Stimulated activated CD4-positive, alpha-beta T cell treated with anti-CD3 and anti-CD28 coated beads, TNF-alpha, amount 100 ng/mL, for 24 hours (primary cell): Measurements from ENCODE around the gene RGS9.
"Not testable (repeated sequence)": the region's sequence is repeated elsewhere in the genome, so short reads cannot be mapped to it uniquely, and the experiment has no call there.

Experiments used
- DNase-seq, 3 experiments: peaks; one replicate each; pipeline ENCODE4 v3.0.0-alpha.2; 2020; ENCODE audit warnings: low read depth in 3 of 3

The RGS9 gene

DNA sequence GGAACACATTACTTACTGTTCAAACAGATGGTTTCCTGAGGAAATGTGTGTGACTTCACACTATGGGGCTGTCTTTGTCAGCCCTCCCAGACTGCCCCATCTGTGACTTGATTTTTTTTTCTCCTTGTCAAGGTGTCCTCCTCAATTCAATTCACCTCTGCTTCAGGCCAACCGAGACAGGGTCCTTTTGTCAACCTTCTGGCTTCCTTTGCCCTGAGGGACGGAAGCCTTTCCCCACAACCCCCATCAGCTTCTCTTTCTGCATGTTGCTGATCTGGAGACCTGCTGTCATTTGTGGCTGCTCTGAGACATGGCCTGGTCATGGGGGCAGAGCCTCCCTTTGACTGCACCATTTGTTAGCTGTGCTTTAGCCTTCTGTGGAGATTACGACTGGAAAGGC, 21.3 kb upstream of the RGS9 start:
- DNase-seq, result no peak

GRCh38 chr17:65116515-65116914, 20.7 kb upstream of the RGS9 start:
- not testable (repeated sequence) for DNase-seq

- no peak for DNase-seq
Observed at GRCh38 chr17:65117384-65118035, 19.7 kb upstream of the RGS9 start.

DNA sequence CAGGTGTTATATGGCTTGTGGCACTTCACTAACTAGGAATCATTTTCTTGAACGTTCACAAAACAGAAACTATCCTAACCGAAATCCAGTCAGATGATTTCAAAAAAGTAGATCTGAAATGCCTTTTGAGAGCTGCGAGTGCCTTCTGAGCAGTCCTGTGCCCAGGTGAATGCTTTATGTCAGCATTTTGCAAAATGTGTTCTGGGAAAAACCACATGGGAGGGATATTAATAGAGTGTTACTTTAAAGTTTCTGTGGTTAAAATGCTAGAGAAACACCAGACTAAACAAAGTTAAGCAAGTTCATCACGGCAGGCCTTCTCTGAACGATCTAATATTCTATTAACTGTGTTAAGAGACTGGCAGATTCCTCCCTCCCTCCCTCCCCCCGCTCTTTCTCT, 15.8 kb upstream of the RGS9 start:
- DNase-seq, result no peak

DNA sequence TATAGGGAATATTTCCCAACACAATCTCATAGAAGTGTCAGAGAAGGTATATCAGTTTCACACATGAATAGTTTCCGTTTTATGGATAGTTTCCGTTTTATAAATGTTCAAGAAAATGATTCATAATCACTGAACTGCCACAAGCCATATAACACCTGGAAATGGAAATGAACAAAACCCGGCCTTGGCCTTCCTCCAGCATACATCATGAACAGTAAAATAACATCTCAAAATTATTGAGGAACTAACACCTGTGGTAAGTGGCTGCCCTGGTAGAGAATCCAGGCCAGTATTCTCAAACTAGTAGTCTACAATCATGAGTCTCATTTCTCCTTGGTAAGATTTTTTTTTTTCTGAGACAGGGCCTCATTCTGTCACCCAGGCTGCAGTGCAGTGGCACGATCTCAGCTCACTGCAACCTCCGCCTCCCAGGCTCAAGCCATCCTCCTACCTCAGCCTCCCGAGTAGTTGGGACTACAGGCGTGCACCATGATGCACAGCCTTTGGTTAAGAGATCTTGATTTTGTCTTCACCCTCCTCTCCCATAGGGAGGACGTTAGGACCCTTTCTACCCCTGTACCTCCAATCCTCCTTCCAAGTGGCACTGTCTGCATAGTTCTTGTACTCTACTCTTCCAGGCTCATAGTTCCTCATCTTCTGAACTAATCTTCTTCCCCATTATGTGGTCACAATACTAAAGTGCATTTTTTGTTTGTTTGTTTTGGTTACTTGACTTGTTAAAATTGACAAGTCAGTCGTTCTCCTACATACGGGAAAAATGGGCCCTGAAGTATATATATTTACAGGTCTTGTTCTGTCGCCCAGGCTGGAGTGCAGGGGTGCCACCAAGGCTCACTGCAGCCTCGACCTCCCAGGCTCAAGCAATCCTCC, 15.0 kb upstream of the RGS9 start:
- peak in 1 of 3 experiments; percentile 58 for DNase-seq

- peak; percentile 51 to 76 (median 73) for DNase-seq
Observed at GRCh38 chr17:65122836-65123756, 14.1 kb upstream of the RGS9 start.

DNA sequence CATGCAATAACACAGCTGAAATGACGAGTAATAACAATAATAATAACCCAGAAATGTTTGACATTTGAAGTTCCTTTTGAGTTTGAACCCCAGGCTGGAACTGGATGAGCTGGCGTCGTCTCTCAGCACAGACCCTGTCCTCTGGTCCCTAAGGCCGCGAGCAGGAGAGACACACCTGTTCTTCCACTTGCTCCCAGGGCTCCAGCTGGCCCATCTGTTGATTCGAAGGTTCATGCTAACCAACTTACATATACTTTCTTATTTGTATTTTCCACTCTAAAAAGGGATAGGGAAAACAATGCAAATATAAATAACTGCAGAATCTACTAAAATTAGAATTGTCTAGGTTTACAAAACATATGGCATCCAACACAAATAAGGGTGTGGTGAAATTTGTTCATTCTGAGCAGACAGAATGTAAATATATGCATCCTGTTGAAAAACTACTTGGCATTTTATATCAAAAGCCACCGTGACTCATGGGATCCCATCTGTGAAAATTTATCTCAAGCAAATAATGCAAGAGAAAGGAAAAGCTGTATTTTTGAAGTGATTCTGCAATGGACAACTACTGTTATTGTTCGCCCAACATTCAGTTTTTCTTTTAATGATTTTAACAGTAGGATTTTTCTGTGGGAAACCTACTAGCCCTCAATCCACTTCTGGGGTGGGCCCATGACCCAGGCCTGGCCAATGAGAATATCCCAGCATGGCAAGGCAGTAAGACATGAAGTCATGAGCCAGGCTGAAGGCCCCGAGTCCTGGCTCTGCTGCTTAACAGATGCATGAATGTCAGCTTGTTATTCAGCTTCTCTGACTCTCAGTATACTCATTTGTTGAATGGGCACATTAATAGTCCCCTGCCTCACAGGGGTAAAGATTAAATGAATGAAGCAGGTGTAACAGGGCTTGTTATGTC, 13.2 kb upstream of the RGS9 start:
- no peak for DNase-seq

DNA sequence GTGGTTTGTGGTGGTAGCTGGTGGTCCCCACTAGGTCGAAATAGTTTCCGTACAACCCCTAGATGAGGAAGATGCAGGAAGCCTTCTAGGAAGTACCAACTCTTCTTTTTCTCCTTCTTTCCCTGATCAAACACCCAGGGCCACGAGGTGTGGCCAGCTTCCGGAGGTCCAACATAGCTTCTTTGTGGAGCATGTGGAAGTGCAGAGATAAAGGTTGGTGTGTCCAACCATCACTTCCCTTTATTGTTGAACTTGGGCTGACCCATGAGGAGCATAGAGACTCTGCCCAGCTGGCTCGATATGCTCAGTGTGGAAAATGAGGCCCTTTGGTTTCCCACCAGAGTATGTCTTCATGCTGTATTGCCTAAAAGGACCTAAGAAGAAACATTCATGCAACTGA, 6.3 kb upstream of the RGS9 start:
- no peak for DNase-seq

- no peak for DNase-seq
Observed at GRCh38 chr17:65131240-65131639, 5.9 kb upstream of the RGS9 start.

- DNase-seq, result no peak
Observed at GRCh38 chr17:65131946-65132345, 5.2 kb upstream of the RGS9 start.

DNA sequence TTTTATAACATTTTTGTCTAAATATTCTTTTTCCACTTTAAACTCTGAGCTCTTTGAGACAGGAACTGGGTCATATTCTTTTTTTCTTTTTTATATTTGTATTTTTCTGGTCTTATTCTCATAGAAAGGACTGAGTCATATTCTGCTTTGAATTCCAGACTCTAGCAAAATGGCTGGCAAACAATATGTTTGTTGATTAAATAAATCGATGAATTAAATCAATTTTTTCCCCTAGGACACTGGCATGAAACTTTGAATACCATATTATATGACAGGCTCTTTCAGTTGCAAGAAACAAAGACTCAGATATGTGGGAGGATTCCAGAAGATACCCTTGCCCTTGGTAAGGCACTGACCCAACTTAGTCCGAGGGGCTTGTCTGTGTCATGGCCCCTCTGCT, 3.1 kb upstream of the RGS9 start:
- DNase-seq, result no peak

DNA sequence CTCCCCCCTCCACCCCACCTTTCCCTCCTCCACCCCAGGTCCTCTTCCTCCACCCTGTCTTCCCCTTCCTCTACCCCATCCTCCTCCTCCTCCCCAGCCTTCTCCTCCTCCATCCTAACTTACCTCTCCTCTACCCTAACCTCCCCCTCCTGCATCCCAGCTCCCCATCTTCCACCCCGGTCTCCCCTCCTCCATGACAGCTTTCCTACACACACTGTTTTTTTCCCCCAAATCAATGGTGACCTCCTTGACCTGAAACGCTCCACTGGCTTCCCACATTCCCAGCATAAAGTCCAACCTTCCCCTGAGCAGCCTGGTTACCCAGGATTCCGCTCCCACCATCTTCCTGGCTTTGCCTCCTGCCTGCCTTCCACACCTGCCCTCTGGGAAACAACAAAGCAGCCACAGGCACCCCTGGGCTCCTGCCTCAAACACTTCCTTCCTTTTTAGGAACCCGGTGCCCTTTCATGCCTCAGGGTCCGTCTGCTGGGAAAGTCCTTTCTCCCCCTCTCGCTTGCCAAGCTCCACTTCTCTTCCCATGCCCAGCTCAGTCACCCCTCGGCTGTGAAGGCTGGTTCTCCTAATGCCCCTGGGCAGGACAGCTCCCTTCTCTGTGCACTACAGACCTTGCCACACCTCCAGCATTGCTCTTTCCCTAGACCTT, 2.1 kb downstream of the RGS9 start:
- no peak for DNase-seq

GRCh38 chr17:65142247-65142646, 5.1 kb downstream of the RGS9 start:
- no peak for DNase-seq

- DNase-seq, result no peak
Observed at GRCh38 chr17:65143889-65144604, 6.9 kb downstream of the RGS9 start.

- DNase-seq, result no peak
Observed at GRCh38 chr17:65145743-65146142, 8.6 kb downstream of the RGS9 start.

DNA sequence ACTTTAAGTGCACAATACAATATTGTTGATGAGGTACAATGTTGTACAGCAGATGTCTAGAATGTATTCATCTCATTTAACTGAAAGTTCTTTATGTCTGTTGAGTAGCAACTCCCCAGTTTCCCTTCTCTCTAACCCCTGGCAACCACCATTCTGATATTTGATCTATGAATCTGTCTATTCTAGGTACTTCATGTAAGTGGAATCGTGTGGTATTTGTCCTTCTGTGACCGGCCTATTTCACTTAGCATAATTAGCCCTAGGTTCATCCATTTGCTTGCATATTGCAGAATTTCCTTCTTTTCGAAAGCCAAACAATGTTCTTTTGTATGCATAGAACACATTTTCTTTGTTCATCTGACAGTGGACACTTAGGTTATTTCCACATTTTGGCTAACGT, 10.8 kb downstream of the RGS9 start:
- no peak for DNase-seq

- DNase-seq, result no peak
Observed at GRCh38 chr17:65154770-65155589, 17.8 kb downstream of the RGS9 start.

- DNase-seq, result no peak
Observed at GRCh38 chr17:65155622-65156021, 18.5 kb downstream of the RGS9 start.
